Measurements from ENCODE around the gene VANGL2. TPM values are rescaled to one million over a fixed set of nuclear protein-coding genes. Genes with fewer than 3 reads are reported as not detected.

Gene VANGL2
- total RNA-seq, 1 experiment from 2014 or later, result under 0.01 TPM

GRCh38 chr1:160427625-160428024, 27.3 kb downstream of the VANGL2 start:
- DNase-seq (ENCODE audit: low read depth), result no peak

GRCh38 chr1:160428053-160428452, 27.7 kb downstream of the VANGL2 start:
- DNase-seq (ENCODE audit: low read depth), result no peak

GRCh38 chr1:160428655-160429054, 28.3 kb downstream of the VANGL2 start:
- peak; percentile 32 for DNase-seq (ENCODE audit: low read depth)

- DNase-seq (ENCODE audit: low read depth), result no peak
These were observed 28.8 kb downstream of the VANGL2 start for GRCh38 chr1:160429125-160429561.

- no peak for DNase-seq (ENCODE audit: low read depth)
These were observed 29.6 kb downstream of the VANGL2 start for GRCh38 chr1:160429702-160430535.

- no peak for DNase-seq (ENCODE audit: low read depth)
These were observed 30.6 kb downstream of the VANGL2 start for GRCh38 chr1:160431006-160431405.

- DNase-seq (ENCODE audit: low read depth), result no peak
These were observed 31.2 kb downstream of the VANGL2 start for GRCh38 chr1:160431571-160431970.

- DNase-seq (ENCODE audit: low read depth), result no peak
These were observed 32.0 kb downstream of the VANGL2 start for GRCh38 chr1:160432371-160432786.

- no peak for DNase-seq (ENCODE audit: low read depth)
These were observed 36.6 kb downstream of the VANGL2 start for GRCh38 chr1:160436966-160437365.

GRCh38 chr1:160437432-160438316, 37.3 kb downstream of the VANGL2 start:
- DNase-seq (ENCODE audit: low read depth), result no peak

- DNase-seq (ENCODE audit: low read depth), result no peak
These were observed 38.1 kb downstream of the VANGL2 start for GRCh38 chr1:160438317-160438918.

GRCh38 chr1:160438935-160439334, 38.6 kb downstream of the VANGL2 start:
- DNase-seq (ENCODE audit: low read depth), result no peak

- no peak for DNase-seq (ENCODE audit: low read depth)
These were observed 39.4 kb downstream of the VANGL2 start for GRCh38 chr1:160439718-160440117.

GRCh38 chr1:160446945-160447600, 46.7 kb downstream of the VANGL2 start:
- no peak for DNase-seq (ENCODE audit: low read depth)

GRCh38 chr1:160449494-160449893, 49.1 kb downstream of the VANGL2 start:
- no peak for DNase-seq (ENCODE audit: low read depth)

GRCh38 chr1:160451119-160451858, 50.9 kb downstream of the VANGL2 start:
- no peak for DNase-seq (ENCODE audit: low read depth)

GRCh38 chr1:160451859-160452232, 51.5 kb downstream of the VANGL2 start:
- no peak for DNase-seq (ENCODE audit: low read depth)

- DNase-seq (ENCODE audit: low read depth), result no peak
These were observed 53.1 kb downstream of the VANGL2 start for GRCh38 chr1:160453443-160453842.

GRCh38 chr1:160454371-160455152, 54.2 kb downstream of the VANGL2 start:
- DNase-seq (ENCODE audit: low read depth), result no peak

GRCh38 chr1:160455153-160455517, 54.8 kb downstream of the VANGL2 start:
- DNase-seq (ENCODE audit: low read depth), result no peak

All from LHCN-M2 (cell line).